ENCODE results near the gene PNPLA3.

Gene PNPLA3

DNA sequence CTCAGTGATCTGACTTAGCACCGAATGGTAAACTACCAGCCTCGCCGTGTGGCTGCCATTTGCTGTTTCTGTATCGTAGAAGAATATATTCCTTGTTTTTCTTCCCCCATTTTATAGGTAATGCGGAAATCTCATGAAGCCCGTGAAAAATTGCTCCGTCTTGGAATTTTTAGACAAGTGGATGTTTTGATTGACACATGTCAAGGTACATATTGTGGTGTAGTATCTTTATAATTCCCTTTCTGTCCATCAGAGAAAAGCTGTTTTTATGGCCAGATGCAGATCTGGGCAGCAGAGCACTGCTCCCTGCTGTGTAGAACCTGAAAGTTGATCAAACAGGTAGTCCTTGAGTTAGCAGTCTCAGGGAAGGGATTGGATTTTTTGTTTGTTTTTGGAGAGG is 45.0 kb downstream of the PNPLA3 start:
- no peak for DNase-seq (ENCODE audit: low read depth)

DNA sequence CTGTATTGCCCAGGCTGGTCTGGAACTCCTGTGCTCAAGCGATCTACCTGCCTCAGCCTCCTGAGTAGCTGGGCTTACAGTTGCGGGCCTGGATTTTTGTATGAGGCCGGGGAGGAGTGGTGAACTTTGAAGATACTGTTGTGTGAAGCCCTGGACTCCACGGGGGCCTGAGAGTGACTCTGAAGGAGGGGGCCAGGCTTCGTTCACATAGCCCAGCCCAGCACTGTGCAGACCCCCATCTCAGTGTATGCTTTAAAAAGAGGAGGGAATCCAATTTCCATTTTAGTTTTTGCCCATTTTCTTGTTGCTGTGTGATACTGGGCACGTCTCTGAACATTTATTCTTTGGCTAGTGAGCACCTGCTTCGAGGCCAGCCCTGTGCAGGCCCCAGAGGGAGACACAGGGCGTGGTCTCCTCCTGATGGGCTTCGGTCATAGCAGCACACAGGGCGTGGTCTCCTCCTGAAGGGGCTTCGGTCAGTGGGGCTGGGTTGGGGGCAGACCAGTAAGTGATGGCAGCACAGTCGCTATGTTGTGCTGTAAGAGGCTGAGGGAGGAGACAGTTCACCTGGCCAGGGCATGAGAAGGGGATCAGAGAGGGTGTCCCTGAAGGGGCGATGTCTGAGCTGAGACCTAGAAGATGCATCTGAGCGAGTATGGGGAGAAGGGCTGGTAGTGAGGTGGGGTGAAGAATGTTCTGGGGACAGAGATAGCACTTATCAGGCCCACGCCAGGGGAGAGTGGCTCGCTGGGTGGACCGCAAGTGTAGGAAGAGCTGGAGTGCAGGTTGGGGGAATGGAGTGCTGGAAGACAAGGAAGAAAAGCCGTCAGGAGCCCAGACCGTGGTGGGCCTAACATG is 45.6 kb downstream of the PNPLA3 start:
- DNase-seq (ENCODE audit: low read depth), result no peak

DNA sequence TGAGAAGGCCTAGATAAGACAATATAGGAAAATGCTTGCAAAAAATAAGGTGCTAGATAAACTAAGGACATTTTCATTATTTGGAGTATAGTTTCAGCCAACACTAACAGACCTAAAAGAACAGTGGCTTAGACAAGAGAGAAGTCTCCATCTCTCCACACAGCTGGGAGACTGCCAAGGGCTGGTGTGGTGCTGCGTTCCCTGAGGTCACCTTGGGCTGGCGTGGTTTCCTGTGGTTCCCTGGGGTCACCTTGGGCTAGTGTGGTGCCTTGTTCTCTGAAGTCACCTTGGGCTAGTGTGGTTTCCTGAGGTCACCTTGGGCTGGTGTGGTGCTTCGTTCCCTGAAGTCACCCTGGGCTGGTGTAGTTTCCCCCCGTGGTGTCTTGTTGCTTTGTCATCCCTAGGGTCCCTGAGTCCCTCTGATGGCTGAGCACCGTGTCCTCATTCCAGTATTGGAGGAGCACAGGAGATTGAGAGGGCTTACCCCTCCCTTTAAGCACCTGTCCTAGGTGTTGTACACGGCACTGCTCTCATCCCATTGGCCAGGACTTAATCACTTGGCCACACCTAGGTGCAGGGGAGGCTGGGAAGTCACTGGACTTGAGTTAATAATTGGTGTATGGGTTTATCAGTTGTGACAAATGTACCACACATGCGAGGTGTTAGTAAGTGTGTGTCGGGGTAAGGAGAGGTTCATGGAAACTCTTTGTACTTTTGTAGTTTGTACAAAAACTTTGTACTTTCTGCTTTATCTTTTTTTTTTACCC is 46.6 kb downstream of the PNPLA3 start:
- DNase-seq (ENCODE audit: low read depth), result no peak

- no peak for DNase-seq (ENCODE audit: low read depth)
Measured at GRCh38 chr22:43971112-43971511, 47.5 kb downstream of the PNPLA3 start.

DNA sequence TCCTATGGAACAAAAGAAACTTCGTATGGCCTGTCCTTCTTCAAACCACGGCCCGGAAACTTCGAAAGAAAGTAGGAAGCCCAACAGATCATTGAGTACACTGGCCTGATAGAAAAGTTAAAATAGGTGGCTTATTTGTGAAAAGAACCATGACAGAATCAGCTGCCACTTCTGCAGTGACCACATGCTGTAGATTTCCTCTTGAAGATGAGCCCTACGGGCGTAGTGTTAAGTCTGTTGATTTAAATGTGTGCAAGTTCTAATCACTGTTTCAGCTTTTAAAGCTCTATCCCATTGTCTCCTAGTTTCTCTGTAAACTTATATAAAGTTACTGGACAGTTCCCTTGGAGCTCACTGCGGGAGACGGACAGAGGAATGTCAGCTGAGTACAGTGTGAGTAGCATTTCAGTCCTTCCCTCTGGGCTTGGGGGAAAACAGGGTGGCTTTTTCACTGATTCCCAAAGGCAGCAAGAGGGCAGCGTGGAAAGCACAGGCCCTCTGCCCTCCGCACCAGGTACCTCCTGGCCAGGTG is 49.4 kb downstream of the PNPLA3 start:
- no peak for DNase-seq (ENCODE audit: low read depth)

DNA sequence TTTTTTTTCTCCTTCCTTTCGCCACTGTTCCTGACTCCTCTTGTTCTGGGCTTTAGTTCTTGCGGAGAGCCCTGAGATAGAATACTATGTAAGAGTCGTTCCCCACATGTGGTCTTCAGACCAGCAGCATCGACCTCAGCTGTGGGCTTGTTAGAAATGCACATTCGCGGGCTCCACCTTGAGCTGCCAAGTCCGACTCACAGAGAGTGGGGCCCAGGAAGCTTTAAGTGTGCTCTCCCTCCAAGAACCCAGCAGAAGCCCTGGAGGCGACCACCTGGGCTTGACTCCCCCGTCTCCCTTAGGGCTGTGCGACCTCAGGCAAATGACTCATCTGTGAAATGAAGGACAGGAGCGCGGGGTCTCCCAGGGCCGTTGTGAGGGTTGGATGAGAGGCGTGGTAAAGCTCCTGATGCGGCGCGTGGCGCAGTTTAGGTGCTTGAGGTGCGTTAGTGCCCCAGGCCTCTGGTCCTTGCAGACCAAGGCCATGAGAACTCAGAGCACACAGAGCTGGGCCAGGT is 50.5 kb downstream of the PNPLA3 start:
- no peak for DNase-seq (ENCODE audit: low read depth)

DNA sequence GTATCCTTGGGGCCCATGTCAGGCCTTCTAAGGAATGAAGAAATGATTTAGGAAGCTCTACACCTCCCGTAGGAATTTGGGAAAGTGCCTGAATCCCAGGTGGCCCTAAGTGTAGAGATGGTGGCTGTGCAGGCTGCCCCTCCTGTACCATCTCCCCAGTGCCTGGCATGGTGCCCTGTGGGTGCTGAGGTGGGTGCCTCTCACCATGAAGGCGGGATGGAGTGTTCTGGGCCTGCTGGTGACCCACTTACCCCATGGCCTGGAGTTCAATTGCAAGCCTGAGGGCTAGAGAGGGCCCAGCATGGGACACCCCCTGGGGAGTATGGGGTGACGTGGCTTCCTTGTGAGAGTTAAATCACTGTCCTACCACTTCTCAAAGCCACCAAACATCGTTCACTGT is 51.4 kb downstream of the PNPLA3 start:
- no peak for DNase-seq (ENCODE audit: low read depth)

DNA sequence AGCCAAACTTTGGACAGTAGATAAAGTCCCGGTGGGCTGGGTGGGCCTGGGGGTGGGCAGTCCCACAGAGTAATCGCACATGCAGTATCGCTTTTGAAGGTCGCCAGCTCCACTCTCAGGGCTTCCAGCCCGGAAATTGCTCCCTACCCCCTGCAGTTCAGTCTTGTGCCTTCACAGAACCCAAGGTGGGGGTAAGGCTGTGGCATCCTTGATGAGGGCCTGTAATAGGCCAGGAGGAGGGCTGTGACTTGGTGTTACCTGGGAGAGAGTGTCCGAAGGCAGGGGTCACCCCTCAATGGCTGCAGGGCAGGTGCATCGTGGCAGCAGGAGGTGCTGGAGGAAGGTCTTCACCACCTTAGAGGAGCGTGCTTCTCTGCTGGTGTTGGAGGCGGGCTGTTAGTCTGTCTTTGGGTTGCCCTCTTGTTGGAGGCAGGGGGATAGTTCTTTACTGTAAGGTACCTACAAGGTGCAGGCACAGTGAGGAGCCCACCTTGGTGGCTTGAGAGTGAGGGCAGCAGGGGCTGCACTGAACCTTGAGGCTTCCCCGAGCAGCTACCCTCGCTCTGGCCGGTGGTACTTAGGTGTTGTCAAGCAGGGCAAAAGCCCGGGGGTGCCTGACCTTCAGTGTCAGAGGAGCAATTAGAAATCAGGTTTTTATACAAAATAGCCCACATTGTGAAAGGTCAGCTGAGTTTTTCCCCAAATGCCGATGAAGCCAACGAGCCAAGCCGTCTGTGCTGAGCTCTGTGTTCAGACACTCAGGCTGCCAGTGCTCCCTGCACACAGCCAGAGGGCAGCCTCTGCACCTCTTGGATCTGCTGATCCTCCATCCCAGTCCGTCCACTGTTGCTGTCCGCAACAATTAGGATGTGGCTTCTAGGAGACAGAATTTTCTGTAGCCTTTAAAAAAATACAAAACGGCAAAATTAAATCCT is 53.5 kb downstream of the PNPLA3 start:
- no peak for DNase-seq (ENCODE audit: low read depth)

- DNase-seq (ENCODE audit: low read depth), result no peak
Measured at GRCh38 chr22:43978558-43978957, 55.0 kb downstream of the PNPLA3 start.

GRCh38 chr22:43980579-43980978 is 57.0 kb downstream of the PNPLA3 start:
- DNase-seq (ENCODE audit: low read depth), result no peak

- DNase-seq (ENCODE audit: low read depth), result no peak
Measured at GRCh38 chr22:43980996-43981395, 57.4 kb downstream of the PNPLA3 start.

- no peak for DNase-seq (ENCODE audit: low read depth)
Measured at GRCh38 chr22:43983808-43984207, 60.2 kb downstream of the PNPLA3 start.

DNA sequence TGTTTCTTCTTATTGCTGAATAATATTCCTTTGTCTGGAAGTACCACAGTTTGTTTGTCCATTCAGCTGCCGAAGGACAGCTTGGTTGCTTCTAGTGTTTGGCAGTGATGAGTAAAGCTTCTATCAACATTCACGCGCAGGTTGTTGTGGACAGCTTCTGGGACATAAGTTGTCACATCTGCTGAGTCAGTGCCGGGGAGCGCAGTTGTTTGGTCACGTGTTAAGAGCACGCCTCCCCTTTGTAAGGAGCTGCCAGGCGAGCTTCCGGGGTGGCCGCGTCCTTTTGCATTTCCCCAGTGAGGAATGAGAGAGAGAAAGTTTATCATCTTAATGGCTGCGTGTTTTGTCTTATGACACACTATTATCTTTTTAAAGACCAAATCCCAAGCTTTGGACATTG is 61.9 kb downstream of the PNPLA3 start:
- no peak for DNase-seq (ENCODE audit: low read depth)

DNA sequence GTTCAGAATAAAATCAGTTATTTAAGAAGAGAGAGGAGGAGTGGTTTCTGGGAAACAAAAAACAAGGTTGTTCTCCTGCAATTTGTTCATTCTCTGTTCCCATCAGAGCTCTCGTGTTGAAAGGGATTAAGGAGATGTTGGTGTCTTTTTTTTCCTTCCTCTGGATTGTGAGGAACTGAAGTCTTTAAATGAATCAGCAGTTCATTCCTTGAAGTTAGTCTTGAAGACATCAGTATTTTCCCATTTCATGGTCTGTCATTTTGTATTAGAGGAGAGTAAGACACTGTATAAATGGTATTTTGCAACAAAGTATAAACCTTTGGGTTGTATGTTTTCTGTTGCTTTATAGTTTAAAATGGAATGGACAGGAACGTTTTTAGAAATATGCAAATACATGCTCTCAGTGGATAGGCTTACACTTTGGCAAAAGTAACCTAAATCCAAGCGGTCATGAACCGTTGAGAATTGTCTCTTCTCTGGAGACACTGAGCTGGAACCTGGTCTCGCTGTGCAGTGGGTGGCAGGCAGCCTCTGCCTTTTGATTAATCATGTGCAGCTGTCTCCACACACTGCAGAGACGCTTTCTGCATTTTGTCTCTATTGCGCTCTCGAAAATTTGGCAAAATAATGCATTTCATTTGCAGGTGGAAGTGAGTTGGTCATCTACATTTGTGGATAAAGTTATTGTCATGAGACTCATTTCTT is 64.7 kb downstream of the PNPLA3 start:
- no peak for DNase-seq (ENCODE audit: low read depth)

- no peak for DNase-seq (ENCODE audit: low read depth)
Measured at GRCh38 chr22:43988960-43989359, 65.4 kb downstream of the PNPLA3 start.

GRCh38 chr22:43990044-43990443 is 66.4 kb downstream of the PNPLA3 start:
- no peak for DNase-seq (ENCODE audit: low read depth)

DNA sequence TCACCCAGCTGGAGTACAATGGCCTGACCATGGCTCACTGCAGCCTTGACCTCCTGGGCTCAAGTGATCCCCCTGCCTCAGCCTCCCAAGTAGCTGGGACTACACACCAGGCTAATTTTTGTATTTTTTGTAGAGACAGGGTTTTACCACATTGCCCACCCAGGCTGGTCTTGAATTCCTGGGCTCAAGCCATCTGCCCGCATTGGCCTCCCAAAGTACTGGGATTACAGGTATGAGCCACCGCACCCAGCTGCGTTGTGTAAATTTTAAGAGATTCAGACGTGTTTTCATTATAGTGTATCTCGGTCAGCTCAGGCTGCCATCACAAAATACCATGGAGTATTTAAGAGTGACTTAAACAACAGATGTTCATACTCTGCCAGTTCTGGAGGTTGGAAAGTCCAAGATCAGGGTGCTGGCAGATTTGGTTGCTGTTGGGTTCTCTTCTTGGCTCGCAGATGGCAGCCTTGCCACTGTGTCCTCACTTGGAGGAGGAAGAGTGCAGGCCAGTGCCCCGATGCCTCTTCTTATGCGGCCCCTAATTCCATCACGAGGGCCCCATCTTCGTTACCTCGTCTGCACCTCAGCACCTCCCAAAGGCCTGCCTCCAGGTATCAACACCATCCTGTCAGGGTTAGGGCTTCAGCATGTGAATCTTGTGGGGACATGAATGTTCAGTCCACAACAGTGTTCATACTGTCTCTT is 67.9 kb downstream of the PNPLA3 start:
- no peak for DNase-seq (ENCODE audit: low read depth)

DNA sequence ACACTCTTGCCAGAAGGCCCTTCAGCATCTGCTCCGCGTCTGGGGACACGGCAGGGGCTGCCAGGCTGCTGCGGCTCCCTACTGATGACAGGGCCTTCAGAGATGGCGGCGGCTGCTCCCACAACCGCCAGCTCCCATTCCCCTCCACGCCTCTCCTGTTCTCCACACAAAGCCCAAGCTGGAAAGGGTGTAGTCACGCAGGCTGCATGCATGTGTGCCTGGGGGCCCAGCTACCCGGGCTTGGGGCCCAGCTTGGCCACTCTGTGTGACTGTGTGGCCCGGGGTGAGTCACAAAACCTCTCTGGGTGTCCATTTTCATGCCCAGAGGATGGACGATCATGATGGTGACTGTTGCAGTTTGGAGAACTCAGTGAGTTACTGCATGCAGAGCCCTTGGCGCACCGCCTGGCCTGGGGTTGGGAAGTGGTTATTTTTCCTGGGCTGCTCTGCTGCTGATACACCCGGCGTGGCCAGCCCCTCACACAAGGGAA is 68.8 kb downstream of the PNPLA3 start:
- DNase-seq (ENCODE audit: low read depth), result no peak

GRCh38 chr22:43993072-43993760 is 69.6 kb downstream of the PNPLA3 start:
- DNase-seq (ENCODE audit: low read depth), result no peak

DNA sequence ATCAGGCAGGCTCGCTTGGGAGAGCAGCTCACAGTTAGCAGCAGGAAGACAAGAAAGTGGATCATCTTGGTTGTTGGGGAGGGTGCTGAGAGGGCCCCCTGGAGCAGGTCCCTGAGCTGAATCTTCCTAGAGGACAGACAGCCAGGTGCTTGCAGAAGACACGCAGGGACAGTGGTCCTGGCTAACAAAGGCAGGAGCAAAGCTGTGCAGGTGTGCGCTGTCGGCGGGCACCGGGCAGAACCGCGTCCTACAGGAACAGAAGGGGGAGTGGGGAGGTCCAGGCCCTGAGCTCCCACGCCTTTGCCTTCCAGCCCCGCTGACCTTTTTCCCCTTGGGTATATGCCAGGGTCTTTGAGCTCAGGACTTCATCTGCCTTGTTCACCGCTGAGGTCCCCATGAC is 70.4 kb downstream of the PNPLA3 start:
- DNase-seq (ENCODE audit: low read depth), result no peak

Data from stimulated activated CD8-positive, alpha-beta memory T cell treated with anti-CD3 and anti-CD28 coated beads, Interleukin-15, amount 100 ng/mL, for 24 hours (primary cell).